ENCODE measurements around the gene SHH. TPM values are rescaled to one million over a fixed set of nuclear protein-coding genes. Genes with fewer than 3 reads are reported as not detected.

The SHH gene
- total and polyA plus RNA-seq, 2 of the 13 experiments (the other 11 are each of a cell fraction or from before 2014, with no cell fraction given), result 1.9 to 3.4 TPM

- intact Hi-C loops (cut with micrococcal nuclease; ENCODE audit: unreplicated experiment), result loop anchor here (10.0 kb wide), 2 partner anchors 350 to 380 kb away; no protein-coding TSS in a partner anchor
These were observed 47.8 kb downstream of the SHH start for GRCh38 chr7:155764438-155764793.

More at GRCh38 chr7:155764438-155764793, 47.8 kb downstream of the SHH start:
- TF ChIP-seq ZEB1 (IDR thresholded peaks at IDR 0.05; ENCODE audit: insufficient replicate concordance, low read depth), result no peak
- TF ChIP-seq ZNF652 (CRISPR knock-in tag; IDR thresholded peaks at IDR 0.05; ENCODE audit: borderline replicate concordance, low read depth), result no peak
- TF ChIP-seq ZNF235 (CRISPR knock-in tag; IDR thresholded peaks at IDR 0.05; ENCODE audit: borderline replicate concordance), result no peak
- no peak for TF ChIP-seq PBX3 (CRISPR knock-in tag; IDR thresholded peaks at IDR 0.05; ENCODE audit: borderline replicate concordance)
- TF ChIP-seq KDM3A (CRISPR knock-in tag; IDR thresholded peaks at IDR 0.05; ENCODE audit: low read depth), result no peak
- no peak for TF ChIP-seq HHEX (CRISPR knock-in tag; IDR thresholded peaks at IDR 0.05)
- no peak for TF ChIP-seq ZNF468 (CRISPR knock-in tag; IDR thresholded peaks at IDR 0.05)
- no peak for TF ChIP-seq ZBTB42 (CRISPR knock-in tag; IDR thresholded peaks at IDR 0.05)
- TF ChIP-seq GPBP1L1 (CRISPR knock-in tag; IDR thresholded peaks at IDR 0.05), result no peak
- TF ChIP-seq ZNF800 (CRISPR knock-in tag; IDR thresholded peaks at IDR 0.05), result no peak
- no peak for TF ChIP-seq ZFP62 (CRISPR knock-in tag; IDR thresholded peaks at IDR 0.05)
- no peak for TF ChIP-seq KLF6 (CRISPR knock-in tag; IDR thresholded peaks at IDR 0.05)
- no peak for TF ChIP-seq IRF9 (CRISPR knock-in tag; IDR thresholded peaks at IDR 0.05; ENCODE audit: borderline replicate concordance)
- no peak for TF ChIP-seq ZNF33B (CRISPR knock-in tag; IDR thresholded peaks at IDR 0.05)
- no peak for TF ChIP-seq TRIM24 (CRISPR knock-in tag; IDR thresholded peaks at IDR 0.05)
- TF ChIP-seq MAZ (IDR thresholded peaks at IDR 0.05; ENCODE audit: borderline replicate concordance, low read depth, low read length), result no peak
- TF ChIP-seq MAZ (CRISPR knock-in tag; IDR thresholded peaks at IDR 0.05; ENCODE audit: low read depth), result no peak
- ChIA-PET CTCF (ENCODE audit: low intra/inter-chr PET ratio, low total read pairs) (no interaction called here), POLR2A (no interaction called here)
- no TSS peak for BruUV-seq (replicated peaks)
- Histone ChIP-seq H3K9ac (ENCODE audit: insufficient read depth, low read depth, low read length) (no peak overlapping the region), H3K9me3 (ENCODE audit: low read length) (no peaks in the 10 kb centered on the region), H3K4me2 (ENCODE audit: low read depth, low read length) (no peak overlapping the region), H2AFZ (ENCODE audit: low read length) (no peak overlapping the region), H3K27me3 (ENCODE audit: control insufficient read depth in 1 of 2, insufficient read depth in 2 of 2, low read length in 2 of 2) (no peaks in the 10 kb centered on the region), H3K4me3 (replicated peaks in 1 of 3; ENCODE audit: insufficient read depth in 1 of 3, low read depth in 2 of 3, low read length in 3 of 3) (no peak overlapping the region), H3K4me1 (ENCODE audit: insufficient read depth, low read length) (no peaks in the 10 kb centered on the region), H3K79me2 (ENCODE audit: insufficient read depth, low read length) (peaks cover 24% of the 10 kb centered on the region), H3K36me3 (replicated peaks in 1 of 2; ENCODE audit: control insufficient read depth in 1 of 2, insufficient read depth in 2 of 2, low read length in 2 of 2) (peaks cover 35 to 81% of the 10 kb centered on the region in 2 experiments), H4K20me1 (ENCODE audit: insufficient read depth, low read length) (peaks cover 19% of the 10 kb centered on the region), H3K27ac (ENCODE audit: extremely low read length, insufficient read depth, low read length) (no peak overlapping the region)
- FAIRE-seq, result no peak
- WGBS (ENCODE audit: low lambda C conversion rate), result 95% methylated on average over 4 of the region's 7 CpGs
- DNase-seq (ENCODE audit: low spot score), result no peak
- no peak for ATAC-seq
- in situ Hi-C loops (cut with HindIII; ENCODE audit: extremely low pct_ligation_motif_present, low pct_unique_long_range_greater_than_20kb), result loop anchor here (25.0 kb wide), 1 partner anchor 377 kb away; no protein-coding TSS in a partner anchor

Data from HepG2 (cell line).